ENCODE data around the gene C14orf39.
"Not testable (repeated sequence)": the region's sequence is repeated elsewhere in the genome, so short reads cannot be mapped to it uniquely, and the experiment has no call there.

C14orf39 gene

DNA sequence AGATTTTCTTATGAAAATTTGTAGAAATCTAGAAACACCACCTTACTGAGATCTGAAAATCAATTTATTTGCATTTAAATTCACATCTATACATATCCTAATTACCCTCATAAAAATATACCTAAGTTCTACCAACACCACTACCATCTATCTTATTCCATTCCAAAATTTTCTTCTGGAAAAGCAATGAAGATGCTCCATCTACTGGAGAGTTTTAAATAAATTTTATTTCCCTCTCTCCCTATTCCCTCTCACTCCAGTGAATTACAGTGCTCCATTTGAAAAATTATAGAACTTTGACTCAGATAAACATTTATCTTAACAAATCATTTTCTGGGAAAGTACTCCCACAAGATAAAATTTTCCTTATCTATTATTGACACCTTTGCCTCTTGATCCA, 2.3 kb upstream of the C14orf39 start:
- no peak for DNase-seq

DNA sequence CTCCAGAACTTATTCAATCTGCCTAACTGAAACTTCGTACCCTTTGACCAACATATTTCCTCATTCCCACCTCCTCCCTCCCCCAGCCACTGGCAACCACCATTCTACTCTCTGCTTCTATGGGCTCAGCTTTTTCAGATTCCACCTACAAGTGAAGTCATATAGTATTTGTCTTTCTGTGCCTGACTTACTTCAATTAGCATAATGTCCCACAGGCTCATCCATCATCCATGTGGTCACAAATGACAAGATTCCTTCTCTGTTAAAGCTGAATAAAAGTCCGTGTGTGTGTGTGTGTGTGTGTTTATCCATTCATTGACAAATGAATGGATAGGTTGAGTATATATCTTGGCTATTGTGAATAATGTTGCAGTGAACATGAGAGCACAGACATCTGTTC, 1.3 kb upstream of the C14orf39 start:
- no peak for DNase-seq

DNA sequence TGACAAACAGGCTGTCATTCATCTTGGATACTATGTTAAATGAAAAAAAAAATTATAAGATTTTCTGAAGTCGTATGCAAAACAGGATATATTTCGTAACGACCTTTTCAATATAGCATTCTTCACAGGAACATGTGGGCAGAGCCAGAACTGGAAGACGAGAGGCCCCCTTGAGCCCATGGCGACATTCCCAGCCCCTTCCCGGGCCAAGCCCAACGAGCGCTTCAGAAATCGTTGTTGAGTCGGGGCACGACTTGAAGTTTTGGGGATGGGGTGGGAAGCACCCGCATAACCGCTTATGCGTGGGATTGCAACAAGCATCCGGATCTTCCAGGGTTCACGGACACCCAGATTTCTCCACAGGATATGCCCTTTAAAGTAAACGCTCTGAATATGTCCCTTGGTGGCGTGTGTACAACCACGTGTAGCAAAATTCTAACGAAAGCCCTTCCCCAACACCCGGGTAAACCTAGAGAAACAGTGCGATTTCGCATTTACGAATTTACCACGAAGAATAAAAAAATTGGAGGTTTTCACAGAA, 736 bp downstream of the C14orf39 start:
- DNase-seq = no peak

DNA sequence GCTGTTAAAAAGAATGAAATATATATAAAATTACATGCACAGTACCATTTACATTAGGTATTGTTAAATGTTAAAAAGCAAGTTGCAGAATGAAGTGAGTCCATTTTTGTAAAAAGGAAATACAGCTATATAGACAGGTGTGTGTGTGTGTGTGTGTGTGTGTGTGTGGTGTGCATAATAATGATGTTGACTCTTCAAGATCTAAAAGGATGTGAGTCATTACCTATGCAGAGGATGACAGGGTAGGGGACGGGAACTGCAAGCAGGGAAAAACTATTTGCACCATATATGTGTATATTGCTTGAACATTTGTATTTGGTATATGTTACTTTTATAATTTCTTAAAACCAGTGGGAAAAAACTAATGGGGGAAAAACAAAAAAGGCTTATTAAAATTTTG, 3.1 kb downstream of the C14orf39 start:
- no peak for DNase-seq

DNA sequence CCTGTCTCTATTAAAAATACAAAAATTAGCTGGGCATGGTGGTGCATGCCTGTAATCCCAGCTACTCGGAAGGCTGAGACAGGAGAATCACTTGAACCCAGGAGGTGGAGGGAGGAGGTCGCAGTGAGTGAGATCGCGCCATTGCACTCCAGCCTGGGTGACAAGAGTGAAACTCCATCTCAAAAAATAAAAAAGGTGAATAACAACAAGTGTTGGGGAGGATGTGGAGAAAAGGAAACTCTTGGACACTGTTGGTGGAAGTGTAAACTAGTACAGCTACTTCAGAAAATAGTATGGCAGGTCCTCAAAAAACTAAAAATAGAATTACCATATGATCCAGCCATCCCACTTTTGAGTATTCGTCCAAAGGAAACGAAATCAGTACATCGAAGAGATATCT, 5.6 kb downstream of the C14orf39 start:
- not testable (repeated sequence) for DNase-seq

DNA sequence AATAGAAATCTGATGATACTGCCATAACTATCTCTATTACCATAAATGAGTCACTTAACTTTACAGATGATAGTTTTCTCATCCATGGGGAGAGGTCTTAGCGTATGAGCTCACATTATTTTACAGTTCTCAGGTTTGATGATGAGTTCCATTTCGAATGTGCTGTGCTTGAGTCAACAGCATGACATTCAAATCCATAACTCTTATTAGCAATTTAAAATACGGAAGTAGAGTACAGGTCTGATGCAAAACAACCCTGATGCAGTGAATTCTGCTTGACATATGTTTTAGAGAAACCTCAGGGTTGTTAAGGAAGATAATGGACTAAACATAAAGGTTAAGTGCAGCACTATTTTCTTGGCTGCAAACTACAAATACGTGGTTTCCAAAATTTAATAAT, 30.0 kb downstream of the C14orf39 start:
- DNase-seq = no peak

DNA sequence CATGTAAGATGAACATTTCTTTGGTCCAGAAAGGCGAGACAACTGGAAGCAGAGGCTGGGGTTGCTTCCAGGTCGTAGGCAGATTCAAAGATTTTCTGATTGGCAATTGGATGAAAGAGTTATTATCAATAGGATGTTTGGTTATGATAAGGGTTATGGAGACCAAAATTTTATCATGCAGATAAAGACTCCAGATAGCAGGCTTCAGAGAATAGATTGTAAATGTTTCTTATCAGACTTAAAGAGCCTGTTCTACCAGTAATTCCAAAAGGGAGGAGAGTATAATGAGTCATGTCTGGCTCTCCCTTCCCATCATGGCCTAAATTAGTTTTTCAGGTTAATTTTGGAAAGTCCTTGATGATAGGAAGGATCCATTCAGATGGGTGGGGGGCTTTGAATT, 55.6 kb downstream of the C14orf39 start:
- DNase-seq = no peak

DNA sequence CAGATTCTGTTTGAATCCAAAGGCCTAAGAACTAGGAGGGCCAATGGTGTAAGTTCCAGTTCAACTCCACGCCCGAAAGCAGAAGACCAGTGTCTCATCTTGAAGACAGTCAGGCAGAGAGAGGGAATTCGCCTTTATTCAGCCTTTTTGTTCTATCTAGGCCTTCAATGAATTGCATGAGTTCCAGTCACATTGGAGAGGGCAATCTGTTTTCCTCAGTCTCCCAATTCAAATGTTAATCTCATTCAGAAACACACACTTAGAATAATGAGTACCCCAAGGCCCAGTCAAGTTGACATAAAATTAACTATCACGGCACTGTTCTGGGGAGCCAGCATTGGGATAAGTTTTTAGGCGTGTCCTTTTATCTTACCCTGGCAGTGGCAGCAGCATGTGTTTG, 65.8 kb downstream of the C14orf39 start:
- DNase-seq = no peak

DNA sequence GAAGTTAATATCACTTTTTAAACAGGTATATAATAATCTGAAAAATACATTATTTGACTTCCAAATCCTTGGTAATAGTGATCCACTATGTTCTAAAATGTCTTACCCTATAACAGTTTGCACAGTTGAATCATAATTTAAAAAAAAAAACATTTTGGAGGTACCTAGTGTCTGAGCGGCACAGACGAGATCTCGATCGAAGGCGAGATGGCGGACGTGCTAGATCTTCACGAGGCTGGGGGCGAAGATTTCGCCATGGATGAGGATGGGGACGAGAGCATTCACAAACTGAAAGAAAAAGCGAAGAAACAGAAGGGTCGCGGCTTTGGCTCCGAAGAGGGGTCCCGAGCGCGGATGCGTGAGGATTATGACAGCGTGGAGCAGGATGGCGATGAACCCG, 88.3 kb downstream of the C14orf39 start:
- DNase-seq = not testable (repeated sequence)

DNA sequence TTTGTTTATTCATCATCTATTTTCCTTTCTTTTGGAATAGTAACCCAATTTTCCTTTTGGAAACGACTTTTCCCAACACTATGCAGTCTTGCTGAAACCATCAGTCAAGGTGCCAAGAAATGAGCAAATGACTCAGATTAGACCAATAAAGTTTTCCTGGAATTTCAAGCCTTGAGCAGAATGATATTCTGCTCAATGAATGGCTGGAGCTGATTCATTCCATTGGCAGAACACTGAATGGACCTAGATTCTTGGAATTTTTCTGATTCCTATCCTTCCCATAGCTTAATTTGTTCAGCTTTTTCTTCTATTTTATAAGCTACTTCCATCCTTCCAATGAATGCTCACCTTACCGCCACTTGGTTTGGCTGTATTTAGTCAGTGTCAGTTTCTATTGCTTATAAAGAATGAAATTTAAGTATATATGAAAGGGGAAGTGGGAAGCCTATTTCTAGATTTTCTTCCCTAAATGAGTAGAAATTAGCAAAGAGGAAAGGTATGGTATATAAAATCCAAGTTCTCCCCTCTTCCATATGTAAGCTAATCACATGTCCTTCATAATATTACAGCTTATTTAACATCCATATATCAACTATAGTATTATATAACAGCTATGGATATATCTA, 89.0 kb downstream of the C14orf39 start:
- DNase-seq = no peak
